Activated CD4-positive, alpha-beta T cell treated with anti-CD3 and anti-CD28 coated beads, Interleukin-2, amount 50 U/mL, for 4 hours (primary cell): ENCODE results near the gene FHOD1.

Experiments
- DNase-seq, 2 experiments: peaks; one replicate each; pipeline ENCODE4 v3.0.0-alpha.2; 2020

The FHOD1 gene

GRCh38 chr16:67230809-67231660 lies 16.2 kb downstream of the FHOD1 start:
- no peak for DNase-seq

GRCh38 chr16:67229906-67230808 lies 17.1 kb downstream of the FHOD1 start:
- no peak for DNase-seq

GRCh38 chr16:67228905-67229304 lies 18.4 kb downstream of the FHOD1 start:
- no peak for DNase-seq

- no peak for DNase-seq
Observed at GRCh38 chr16:67228034-67228785, 19.1 kb downstream of the FHOD1 start.

- DNase-seq: no peak
Observed at GRCh38 chr16:67227567-67227921, 19.7 kb downstream of the FHOD1 start.

GRCh38 chr16:67226804-67227566 lies 20.3 kb downstream of the FHOD1 start, which contains the start of gene TMEM208:
TSS of gene TMEM208 (plus strand) at chr16:67227130. CDS start at chr16:67227219, 89 bp downstream.
- DNase-seq: peak; percentile 96 to 98

GRCh38 chr16:67226295-67226803 lies 20.9 kb downstream of the FHOD1 start:
- no peak for DNase-seq

GRCh38 chr16:67223992-67224391 lies 23.3 kb downstream of the FHOD1 start:
- no peak for DNase-seq

- DNase-seq: no peak
Observed at GRCh38 chr16:67216612-67217490, 30.4 kb downstream of the FHOD1 start.

GRCh38 chr16:67215706-67216105 lies 31.6 kb downstream of the FHOD1 start:
- DNase-seq: no peak

GRCh38 chr16:67213197-67214019 lies 33.9 kb downstream of the FHOD1 start:
- DNase-seq: no peak

GRCh38 chr16:67212766-67213165 lies 34.5 kb downstream of the FHOD1 start:
- DNase-seq: no peak

- no peak for DNase-seq
Observed at GRCh38 chr16:67211674-67212073, 35.6 kb downstream of the FHOD1 start.

- DNase-seq: no peak
Observed at GRCh38 chr16:67210069-67210937, 37.0 kb downstream of the FHOD1 start.

- no peak for DNase-seq
Observed at GRCh38 chr16:67209565-67209964, 37.7 kb downstream of the FHOD1 start.

- no peak for DNase-seq
Observed at GRCh38 chr16:67208154-67208896, 39.0 kb downstream of the FHOD1 start.

GRCh38 chr16:67207249-67208091 lies 39.8 kb downstream of the FHOD1 start:
- DNase-seq: no peak
